Stimulated activated CD8-positive, alpha-beta memory T cell treated with anti-CD3 and anti-CD28 coated beads, Interleukin-7, amount 100 ng/mL, for 4 hours (primary cell): ENCODE data around the gene RASAL2.

Experiments used
- DNase-seq, 2 donors: peaks; one replicate each; pipeline ENCODE4 v3.0.0-alpha.2; 2020; ENCODE audit warnings: low read depth in 2 of 2

Gene RASAL2

DNA sequence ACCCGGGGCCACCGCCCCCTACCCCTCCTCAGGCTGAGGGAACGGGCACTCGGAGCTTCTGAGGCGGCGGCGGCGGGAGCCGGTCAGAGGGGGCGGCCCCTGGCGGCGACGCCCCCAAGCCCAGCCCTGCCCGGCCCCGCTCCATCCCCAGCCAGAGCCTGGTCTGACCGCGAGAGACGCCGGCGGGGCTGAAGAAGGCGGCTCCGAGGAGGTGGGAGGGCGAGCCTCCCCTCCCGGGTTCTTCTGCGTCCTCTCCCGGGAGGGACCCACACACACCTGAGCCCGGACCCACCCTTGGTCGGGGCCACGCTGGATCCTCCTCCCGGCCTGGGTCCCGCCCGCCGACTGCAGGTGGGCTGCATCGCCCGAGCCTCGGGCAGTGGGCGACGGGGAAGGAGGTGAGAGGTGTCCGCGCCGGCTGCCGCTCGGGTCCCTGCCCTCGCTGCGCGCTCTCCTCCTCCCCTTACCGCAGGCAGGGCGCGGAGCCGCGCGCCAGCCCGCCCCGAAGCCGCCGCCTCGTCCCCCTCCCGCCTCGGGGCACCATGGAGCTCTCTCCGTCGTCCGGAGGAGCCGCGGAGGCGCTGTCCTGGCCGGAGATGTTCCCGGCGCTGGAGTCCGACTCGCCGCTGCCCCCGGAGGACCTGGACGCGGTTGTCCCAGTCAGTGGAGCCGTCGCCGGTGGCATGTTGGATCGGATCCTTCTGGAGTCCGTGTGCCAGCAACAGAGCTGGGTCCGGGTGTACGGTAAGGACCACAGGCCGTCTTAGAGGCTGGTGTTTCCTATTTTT, at the start of gene RASAL2:
TSS of gene RASAL2 (plus strand) at position 154 of the 788 bp plus-strand sequence. CDS start at position 543, 389 bp downstream.
- no peak for DNase-seq

- no peak for DNase-seq
These were observed 47.2 kb upstream of the RASAL2 start for GRCh38 chr1:178046591-178047270.

DNA sequence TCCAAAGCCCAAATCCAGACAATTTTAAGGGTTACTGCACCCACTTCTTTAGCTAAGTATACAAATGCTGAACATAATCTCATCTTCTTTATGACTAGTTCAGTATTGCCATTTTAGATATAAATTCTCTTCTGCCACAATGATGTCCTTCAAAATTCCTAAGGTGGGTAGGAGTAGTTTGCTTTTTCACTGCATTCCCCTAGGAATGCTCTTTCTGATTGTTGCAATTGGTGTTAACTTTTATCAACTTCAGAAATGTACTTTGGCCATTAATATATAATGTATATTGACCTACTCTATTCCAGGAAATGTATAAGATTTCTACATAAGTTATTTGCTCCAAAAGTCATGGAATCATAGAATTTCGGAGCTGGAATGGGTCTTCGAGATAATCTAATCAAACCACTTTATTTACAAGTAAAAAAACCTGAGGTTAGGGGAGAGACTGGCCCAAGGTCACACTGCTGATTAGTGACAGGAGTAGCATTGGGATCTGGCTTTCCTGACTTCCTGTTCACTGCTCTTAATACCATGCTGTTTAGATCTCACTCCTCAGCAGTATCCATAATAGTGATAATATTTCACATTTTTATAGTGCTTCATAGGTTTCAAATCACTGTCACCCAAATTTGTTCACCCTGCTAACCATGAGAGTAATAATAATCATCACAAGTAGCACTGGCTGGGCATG, 46.4 kb upstream of the RASAL2 start:
- no peak for DNase-seq

- DNase-seq: no peak
These were observed 45.5 kb upstream of the RASAL2 start for GRCh38 chr1:178048426-178048825.

DNA sequence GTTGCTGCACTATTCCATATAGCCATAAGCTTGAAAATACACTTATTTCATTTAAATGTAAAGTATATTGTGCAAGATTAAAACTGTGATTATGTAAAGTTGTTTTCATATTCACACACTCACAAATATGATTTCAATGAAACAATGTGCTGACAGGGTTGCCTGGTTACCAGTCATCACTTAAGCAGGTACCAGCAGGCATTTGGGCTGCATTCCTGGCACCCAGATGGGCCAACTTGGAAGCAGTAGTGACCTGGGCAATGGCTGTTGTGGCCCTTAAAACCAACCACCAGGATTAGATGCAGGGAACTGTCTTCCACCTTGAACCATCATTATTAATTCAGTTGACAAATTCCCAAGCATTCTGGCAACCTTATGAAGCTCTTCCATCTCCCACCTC, 45.0 kb upstream of the RASAL2 start:
- DNase-seq: no peak

GRCh38 chr1:178050084-178050483, 43.8 kb upstream of the RASAL2 start:
- DNase-seq: no peak

DNA sequence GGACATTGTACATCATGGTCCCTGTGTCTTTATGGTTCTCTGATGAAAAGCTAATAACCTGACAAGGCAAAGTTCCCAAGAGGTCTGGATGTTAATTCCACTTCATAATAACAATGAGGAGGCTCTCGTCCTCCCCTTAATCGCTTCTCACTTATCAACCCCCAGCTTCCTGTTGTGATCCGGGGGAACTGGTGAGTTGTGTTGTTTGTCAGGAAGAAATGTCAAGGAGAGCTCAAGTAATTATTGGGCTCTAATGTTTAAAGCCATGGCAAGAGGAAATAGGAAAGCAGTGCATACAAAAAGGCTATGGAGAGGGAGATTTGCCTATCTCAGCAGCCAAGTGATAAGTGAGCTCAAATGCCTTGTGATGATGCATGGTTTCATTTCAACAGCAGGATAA, 42.8 kb upstream of the RASAL2 start:
- DNase-seq: no peak

DNA sequence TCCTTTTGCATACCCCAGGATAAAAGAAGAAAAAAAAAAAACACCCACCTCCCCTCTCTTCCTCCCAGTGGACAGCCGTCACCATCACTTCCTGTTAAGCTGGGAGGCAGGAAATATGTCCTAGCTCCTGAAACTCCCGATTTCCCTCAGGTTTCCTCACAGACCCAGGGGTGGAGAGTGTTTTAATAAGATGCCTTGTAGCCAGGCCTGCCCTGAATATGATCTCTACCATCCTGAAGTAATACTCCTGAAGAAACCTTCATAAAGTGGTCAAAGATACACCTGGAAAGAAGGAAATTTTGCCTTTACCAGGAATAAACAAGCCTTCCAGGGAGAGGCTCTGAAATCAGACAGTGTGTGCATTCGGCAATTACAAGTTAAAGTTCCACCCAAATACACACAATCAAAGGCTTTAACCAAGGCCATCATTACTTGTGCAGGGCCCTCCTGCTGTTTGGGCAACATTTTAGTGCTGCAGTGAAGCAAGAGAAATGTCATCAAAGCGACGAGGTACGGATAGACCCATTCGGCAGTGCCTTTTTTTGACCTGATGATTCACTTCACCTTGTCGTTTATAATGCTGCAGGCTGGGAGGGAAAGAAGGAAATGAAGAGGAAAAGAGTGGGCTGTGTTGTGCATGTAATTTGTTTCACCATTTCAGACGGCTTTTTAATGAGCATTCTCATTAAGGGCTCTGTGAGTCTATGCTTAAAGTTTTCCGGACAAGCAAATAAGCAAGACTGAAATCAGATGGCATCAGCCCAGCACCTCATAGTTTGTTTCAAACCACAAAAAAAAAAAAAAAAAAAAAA, 41.0 kb upstream of the RASAL2 start:
- no peak for DNase-seq

DNA sequence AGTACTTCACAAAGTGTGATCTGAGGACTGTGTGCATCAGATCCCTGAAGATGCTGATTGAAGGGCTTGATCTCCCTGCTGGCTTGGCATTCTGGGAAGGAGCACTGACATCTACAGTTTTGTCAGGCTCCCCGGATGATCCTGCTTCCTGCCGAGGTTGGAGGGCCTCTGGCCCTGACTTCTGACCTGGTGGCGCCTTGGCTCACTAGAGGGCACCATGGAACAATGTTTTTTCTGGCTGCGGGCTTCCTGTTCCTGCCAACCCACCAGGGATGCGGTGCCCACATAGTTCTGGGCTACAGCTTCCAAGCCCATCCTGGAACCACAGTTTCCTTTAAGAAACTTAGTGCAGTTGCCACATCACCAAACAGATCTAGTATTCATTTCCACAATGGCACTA, 38.8 kb upstream of the RASAL2 start:
- no peak for DNase-seq

GRCh38 chr1:178055779-178056471, 38.0 kb upstream of the RASAL2 start:
- no peak for DNase-seq

DNA sequence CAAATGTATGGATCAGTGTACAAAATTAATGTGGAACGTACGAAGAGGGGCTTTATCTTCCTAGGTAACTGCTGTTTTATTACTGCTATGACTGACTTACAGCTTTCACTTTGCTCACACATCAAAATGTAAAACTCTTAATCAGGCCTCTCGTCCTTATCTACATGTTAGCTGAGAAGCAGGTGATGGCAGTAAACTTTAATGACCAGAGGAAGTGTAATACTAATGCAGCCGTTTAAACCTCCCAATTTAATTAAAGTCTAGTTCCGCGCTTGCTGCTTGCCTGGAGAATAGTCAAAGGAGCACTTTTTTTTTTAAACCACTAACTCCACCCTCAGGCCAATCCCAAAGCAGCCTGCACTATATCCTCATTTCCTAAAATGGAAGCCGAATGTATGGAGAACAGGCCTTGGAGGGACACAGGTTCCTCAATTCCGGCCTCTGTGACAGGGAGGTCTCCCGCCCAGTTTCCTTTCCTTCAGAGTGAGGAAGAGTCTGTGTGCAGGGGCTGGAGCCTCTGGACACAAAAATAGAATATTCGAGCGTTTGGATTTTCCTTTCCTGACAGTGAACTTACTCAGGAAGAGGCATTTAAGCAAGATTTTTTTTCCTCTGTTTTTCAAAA, 36.7 kb upstream of the RASAL2 start:
- DNase-seq: no peak

- no peak for DNase-seq
These were observed 35.9 kb upstream of the RASAL2 start for GRCh38 chr1:178057912-178058534.

GRCh38 chr1:178060789-178061556, 32.9 kb upstream of the RASAL2 start:
- no peak for DNase-seq

DNA sequence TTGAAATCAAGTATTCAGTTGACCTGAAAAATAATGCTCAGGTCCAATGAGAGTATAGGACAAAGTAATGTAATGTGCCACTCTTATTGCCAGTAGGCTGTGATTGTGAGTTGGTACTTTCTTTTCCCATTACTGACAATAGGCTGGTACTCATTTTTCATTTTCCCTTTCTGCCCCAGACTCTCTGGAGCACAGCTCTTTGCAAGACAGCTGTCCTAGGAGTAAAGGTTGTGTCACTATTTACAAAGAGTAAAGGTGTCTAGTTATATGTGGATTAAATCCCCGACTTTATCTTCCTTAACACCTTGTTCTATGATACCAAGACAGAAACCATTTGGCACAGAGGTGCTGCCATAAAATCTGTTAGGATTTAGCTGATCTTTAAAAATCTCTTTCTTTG, 32.3 kb upstream of the RASAL2 start:
- no peak for DNase-seq

DNA sequence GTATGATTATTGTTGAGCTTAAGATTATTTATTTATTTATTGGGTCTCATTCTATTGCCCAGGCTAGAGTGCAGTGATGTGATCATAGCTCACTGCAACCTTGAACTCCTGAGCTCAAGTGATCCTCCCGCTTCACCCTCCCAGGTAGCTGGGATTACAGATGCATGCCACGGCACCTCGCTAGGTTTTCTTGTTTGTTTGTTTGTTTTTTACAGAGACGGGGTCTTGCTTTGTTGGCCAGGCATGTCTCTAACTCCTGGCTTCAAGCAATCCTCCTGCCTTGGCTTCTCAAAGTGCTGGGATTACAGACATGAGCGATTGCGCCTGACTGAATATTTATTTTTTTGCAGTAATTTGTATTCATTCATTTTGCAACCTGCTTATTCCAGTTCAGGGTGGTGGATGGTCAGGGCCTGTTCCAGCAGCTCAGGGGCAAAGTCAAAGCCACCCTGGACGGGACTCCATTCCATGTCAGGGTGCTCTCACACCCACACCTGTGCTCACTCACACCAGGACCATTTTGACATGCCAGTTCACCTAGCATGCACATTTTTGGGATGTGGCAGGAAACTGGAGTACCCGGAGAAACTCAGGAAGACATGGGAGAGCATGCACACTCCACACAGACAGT, 29.6 kb upstream of the RASAL2 start:
- no peak for DNase-seq

DNA sequence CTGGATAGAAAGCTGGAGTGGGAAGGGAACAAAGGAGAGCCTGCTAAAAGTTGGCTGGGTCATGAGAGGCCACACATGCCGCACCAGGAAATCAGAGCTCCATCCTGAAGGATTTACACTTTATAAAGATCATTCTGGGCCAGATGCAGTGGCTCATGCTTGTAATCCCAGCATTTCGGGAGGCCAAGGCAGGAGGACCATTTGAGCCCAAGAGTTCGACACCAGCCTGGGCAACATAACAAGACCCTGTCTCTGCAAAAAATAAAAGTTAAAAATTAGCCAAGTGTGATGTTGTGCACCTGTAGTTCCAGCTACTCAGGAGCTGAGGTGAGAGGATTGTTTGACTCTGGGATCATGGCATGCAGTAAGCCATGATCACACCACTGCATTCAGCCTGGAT, 28.7 kb upstream of the RASAL2 start:
- DNase-seq: no peak

DNA sequence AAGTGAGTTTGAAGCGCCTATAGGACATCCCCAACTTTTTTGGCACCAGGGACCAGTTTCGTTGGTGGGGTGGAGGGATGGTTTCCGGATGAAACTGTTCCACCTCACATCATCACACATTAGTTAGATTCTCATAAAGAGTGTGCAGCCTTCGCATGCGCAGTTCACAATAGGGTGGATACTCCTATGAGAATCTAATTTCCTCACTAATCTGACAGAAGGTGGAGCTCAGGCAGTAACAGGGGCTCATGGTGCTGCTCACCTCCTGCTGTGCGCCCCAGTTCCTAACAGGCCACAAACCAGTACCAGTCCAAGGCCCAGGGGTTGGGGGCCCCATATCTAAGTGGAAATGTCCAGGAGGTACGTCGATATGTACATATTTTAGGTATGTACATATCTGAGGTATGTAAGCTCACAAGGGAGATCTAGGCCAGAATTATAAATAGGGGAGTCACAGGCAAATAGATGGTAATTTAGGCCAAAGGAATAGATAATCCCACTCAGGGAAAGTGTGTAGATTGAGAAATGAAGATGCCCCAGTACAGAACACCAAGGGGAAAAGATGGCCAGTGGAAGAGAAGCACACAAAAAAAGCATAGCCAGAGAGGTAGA, 27.5 kb upstream of the RASAL2 start:
- DNase-seq: no peak

DNA sequence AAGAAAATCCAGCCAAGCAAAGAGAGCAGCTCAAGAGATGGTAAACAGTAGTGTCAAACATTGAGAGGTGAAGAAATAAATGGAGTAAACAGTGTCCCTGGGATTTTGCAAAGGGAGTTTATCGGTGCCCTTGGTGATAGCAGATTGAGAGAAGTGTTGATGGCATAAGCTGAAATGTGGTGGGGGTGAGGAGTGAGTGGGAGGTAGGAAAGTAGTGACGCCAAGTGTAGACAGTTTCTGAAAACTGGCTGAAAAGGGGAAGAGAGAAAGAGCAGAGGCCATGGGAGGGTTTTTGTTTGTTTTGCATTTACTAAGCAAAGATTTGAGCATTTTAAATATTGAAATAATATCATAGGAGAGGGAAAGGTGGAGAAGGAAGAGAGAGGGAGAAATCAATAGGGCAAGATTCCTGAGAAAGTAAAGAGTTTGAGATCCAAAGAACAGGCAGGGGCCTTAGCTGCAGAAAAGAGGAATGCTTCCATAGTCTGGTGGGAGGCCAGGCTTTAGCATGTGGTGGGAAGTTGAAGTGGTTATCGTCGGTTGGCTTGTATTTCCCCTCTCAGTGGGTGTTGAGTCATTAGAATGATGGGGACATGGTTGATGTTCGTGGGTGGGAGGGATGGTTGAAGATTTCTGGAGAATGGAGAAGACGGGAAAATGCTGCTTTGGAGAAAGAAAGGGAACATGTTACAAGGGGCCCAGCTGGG, 26.8 kb upstream of the RASAL2 start:
- no peak for DNase-seq
